IPS DF 4.7 (cell line): ENCODE data around the gene ERVW-1.
"Not testable (repeated sequence)": the region's sequence is repeated elsewhere in the genome, so short reads cannot be mapped to it uniquely, and the experiment has no call there.

ENCODE experiments used
- DNase-seq: peaks from one replicate; pipeline ENCODE4 v3.0.0-alpha.2; 2013; ENCODE audit warnings: low spot score; ENCODE audit errors: extremely low read depth

The ERVW-1 gene

DNA sequence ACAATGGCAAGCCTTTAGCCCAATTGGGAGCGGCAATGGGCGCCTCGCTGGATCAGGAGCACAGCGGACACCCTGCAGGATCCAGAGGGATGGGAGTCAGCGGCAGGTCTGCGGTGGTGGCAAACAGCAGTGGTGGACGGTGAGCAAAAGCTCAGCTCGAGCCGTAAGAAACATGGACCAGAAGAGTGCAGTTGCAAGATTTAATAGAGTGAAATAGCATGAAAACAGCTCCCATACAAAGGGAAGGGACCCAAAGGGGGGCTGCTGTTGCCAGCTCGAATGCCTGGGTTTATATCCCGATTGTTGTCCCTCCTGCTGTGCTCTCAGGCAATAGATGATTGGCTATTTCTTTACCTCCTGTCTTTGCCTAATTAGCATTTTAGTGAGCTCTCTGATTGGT is at the start of gene ERVW-1:
Gene ERVW-1, minus strand, starts transcription at position 266 of the 400 bp plus-strand sequence. CDS start 7,565 bp downstream, outside the sequence.
- not testable (repeated sequence) for DNase-seq

DNA sequence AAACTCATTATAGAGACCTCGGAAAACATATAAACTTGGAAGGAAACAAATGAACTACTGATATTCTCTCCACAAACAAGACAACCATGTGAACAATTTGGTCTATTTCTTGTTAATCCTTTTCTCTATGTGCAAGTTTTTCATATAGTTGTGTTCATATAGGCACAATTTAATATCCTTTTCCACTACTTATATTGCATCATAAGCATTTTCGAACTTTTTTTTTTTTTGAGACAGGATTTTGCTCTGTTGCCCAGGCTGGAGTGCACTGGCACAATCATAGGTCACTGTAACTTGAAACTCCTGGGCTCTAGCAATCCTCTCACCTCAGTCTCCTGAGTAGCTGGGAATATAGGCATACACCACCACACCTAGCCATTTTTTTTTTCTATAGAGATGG is 45.4 kb upstream of the ERVW-1 start:
- no peak for DNase-seq

DNA sequence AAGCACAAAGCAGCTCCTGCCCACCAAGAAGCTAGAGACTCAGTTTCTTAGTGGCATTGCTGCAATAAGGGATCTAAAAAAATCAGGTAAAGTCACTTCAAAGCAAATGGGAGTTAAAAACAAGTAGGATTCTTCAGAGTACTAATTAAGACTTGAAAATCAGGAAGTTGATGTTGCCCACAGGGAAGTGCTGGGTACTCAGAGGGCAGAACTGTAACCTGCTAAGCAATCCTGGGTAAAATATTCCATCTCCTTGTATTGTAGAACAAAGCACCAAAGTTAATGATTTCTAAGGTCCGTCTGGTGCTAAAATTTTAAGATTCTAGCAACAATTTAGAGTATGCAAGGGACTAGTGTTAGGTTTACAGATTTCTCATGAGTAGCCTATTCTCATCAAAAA is 42.3 kb upstream of the ERVW-1 start:
- no peak for DNase-seq

GRCh38 chr7:92517631-92518030 is 39.9 kb upstream of the ERVW-1 start:
- no peak for DNase-seq

DNA sequence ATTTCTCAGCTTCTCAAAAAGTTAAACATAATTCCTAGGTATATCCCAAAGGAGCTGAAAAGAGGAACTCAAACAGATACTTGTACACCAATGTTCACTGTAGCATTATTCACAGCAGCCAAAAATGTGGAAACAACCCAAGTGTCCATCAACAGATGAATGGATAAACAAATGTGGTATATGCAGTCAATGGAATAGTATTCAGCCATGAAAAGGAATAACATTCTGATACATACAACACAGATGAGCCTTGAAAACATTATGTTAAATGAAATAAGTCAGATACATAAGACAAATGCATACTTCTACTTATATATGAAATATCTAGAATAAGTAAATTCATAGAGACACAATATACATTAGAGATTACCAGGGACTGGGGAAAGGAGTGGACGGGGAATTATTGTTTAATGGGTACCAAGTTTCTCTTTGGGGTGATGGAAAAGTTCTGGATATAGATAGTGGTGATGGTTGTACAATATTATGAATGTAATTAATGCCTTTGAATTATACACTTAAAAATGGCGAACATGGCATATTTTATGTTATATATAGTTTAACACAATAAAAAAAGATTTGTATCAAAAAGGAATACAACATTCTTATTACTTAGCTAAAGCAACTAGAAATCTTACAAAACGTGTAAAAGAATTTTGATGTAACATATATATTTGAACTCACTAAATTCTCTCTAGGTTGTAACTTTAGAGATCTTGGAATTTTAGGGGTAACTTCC is 35.6 kb upstream of the ERVW-1 start:
- DNase-seq = no peak

DNA sequence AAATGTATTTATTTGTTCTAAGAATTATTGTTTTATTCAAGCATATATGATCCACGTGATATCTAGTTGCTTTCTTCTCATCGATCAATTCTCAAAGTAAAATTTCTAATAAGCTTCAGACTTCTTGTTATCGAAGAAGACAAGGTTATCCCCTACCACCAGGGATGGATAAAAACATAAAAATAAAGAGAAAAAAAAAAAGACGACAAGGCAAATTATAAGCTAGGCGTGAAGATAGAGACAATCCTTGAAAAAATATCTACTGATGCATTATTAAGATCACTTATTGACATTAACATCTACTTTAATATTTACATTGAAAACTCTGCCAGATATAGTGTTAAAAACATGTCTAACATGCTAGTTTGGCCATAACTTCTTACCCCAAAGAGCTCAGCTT is 31.2 kb upstream of the ERVW-1 start:
- no peak for DNase-seq

- no peak for DNase-seq
These were observed 28.6 kb upstream of the ERVW-1 start for GRCh38 chr7:92506363-92506762.

DNA sequence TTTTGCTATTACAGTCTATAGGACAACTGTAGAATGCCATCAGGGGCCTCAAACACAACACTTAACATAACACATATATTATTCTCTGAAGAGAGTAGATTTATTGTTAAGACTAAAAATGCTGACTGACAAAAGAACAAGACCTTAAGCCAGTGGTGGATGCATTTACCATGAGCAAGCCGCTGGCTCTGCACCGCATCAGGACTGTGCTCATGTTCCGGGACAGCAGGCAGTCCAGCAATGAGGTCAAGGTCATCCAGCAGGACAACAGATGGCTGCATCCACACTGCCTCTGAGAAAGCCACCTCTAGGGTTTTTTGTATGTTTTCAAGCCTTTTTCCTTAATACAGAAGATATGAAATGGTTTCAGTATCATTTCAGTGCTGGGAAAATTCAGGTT is 26.8 kb upstream of the ERVW-1 start:
- no peak for DNase-seq

- no peak for DNase-seq
These were observed 26.0 kb upstream of the ERVW-1 start for GRCh38 chr7:92503767-92504166.

DNA sequence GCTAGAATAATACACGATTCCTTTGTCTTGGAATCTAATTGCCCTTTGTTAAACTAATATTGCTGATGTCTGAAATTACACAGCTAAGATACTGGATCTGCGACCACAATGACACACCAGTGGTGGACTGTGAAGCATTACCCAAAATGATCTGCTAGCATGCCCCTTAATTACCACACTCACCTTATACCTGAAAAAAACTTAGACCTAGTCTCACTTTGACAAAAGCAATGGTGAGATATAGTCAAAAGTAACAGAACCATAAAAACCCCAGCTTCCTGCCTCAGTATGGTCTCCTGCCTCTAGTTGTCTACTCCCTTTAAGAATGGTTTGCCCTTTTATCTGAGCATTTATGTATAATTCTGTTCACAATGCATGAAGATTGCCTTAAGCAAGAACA is 20.8 kb upstream of the ERVW-1 start:
- no peak for DNase-seq

GRCh38 chr7:92496876-92497275 is 19.1 kb upstream of the ERVW-1 start:
- no peak for DNase-seq

- DNase-seq = no peak
These were observed 11.9 kb upstream of the ERVW-1 start for GRCh38 chr7:92489634-92490033.

DNA sequence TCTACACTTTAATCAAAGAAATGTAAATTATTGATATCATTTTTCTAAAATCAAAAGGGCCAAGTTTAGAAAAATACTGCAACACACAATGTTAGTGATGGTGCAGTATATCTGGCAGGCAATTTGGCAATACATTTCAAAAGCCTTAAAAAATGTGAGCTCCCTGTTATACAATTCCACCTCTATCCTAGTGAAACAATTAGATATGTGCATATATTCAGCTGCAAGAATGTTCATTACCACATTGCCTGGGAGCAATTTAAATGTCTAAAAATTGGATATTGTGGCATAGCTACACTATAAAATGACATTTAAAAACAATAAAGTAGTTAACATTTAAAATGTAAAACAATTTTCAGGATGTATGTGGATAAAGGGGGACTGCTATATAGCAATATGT is 10.1 kb upstream of the ERVW-1 start:
- no peak for DNase-seq

DNA sequence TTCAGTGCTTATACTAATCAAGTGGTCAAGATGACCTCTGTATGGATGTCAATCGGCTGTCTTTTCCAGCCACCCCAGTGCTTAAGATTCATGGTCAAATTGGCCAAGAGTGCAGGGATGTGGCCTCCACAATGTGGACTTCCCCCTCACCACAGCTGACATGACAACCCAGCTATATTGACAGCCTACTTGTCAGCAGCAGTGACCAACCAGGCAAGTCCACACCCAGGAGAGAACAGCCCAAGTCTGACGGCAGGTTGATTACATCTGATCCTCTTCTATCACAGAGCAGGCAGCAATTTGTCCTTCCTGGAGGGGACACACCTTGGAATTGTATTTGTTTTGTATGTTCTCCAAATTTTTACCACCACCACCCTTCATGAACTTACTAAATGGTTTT is 8.2 kb upstream of the ERVW-1 start:
- DNase-seq = no peak

DNA sequence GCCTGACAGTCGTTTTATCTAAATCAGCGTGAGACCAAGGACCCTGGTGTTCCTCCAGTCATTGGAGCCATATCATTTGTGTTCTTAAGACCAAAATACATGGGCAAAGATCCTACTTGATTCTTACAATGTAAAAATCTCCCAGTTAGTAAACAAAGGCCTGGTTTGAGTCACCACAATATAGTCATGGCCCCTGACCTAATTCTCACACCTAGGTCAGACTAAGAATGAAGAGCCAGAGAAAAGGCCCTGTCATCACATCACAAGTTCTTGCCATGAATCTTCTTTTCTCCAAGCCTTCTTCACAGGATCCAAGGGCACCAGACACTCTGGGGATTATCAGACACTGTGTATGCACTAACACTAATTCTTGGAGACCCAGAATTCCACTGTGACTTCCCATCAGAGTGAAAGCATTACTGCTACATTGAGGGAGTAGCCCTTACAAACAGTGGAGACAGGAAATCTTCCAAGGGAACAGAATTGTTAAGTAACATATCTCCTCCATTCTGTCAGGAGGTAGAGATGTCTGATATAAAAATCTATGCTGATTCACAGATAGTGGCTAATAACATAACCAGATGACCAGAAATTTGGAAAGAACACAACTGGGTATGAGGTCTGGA is 7.6 kb upstream of the ERVW-1 start:
- DNase-seq = no peak

DNA sequence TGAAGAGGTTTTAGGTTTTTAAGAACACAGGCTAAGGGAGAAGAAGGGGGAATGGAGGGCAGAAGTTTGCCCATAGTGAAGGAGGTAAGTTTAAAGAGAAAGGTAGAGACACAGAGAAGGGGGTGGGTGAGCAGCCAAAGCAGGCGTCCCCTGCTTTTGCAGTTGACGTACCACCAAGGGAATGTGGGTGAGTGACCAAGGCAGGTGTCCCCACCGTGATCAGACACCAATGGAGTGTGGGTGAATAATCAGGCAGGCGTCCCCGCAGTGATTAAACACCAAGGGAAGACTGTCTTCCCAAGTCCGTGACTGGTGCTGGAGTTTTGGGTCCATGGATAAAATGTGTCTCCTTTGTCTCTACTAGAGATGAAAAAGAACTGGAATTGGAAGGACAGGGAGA is 6.5 kb upstream of the ERVW-1 start:
- DNase-seq = not testable (repeated sequence)

DNA sequence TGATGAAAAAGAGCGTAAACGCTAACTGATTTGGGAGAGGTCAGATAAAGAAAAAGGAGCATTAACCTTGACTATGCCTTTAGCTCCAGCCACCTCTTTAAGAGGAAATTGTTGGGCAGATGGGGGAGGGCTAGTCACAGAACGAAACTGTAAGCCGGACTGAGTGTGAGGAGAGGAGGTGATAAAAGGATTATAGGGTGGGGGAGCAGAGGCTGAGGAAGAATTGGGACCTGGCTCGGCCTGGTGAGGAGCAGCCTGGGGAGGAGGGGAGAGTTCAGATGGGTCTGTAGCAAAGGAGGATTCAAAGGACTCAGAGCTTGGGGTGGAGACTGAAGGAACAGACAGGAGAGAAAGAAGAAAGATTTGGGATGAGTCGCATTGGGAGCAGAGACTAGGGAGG is 5.9 kb upstream of the ERVW-1 start:
- not testable (repeated sequence) for DNase-seq

- DNase-seq = not testable (repeated sequence)
These were observed 1.4 kb upstream of the ERVW-1 start for GRCh38 chr7:92479146-92479545.

GRCh38 chr7:92478711-92479110 is 965 bp upstream of the ERVW-1 start:
- no peak for DNase-seq

- no peak for DNase-seq
These were observed 349 bp upstream of the ERVW-1 start for GRCh38 chr7:92478095-92478494.

GRCh38 chr7:92475851-92476590 is 1.7 kb downstream of the ERVW-1 start:
- not testable (repeated sequence) for DNase-seq

DNA sequence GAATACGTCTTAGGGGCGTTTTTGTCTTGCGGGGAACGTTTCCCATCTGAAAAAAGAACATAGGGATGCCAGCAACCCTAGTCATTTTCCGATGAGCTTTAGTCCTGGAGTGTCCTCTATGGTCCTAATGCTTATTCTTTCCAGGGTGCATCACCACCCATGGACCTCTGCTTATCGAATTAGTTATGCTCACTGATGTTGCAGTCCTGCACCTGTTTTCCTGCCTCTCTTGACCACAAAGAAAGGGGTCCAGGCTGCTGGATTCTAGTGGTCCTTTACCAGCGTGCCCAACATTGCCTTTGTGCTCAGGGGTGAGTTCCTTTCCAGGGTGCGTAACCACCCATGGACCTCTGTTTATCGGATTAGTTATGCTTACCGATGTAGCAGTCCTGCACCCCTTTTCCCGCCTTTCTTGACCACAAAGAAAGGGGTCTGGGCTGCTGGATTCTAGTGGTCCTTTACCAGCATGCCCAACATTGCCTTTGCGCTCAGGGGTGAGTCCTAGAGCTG is 2.4 kb downstream of the ERVW-1 start:
- DNase-seq = not testable (repeated sequence)
